Measurements from ENCODE around the gene CADM1. TPM values are rescaled to one million over a fixed set of nuclear protein-coding genes. Genes with fewer than 3 reads are reported as not detected.
A peak's percentile ranks its signal among the peaks of the same experiment; 100 is the strongest.

The CADM1 gene
- total RNA-seq, 4 donors from 2014 or later, result 89.9 to 351 (median 235) TPM

DNA sequence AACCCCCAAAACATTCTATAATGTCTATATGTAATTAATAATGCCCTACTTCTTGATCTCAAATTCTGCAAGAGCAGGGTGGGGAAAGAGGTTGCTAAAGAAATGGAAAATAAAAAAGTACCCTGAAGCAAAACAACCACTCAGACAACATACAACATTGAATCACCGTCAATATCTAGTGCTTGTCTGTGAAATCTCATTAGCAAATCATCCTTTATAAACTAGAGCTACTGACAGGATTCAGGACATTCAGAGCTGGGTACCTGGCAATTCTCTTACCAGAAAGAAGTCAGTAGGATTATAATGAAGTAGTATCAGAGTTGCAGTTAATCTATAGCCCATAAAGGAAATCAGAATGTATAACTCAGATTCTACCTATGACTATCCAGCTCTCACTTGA is 143.2 kb downstream of the CADM1 start:
- intact Hi-C loops (cut with DNase I), result no loop called here
- Histone ChIP-seq H3K36me3 (no peaks in the 10 kb centered on the region), H3K4me3 (replicated peaks in 1 of 3) (no peak overlapping the region), H3K9me3 (no peaks in the 10 kb centered on the region), H3K27ac (peak overlapping the region in 2 of 3 donors; percentile 59 to 72), H3K27me3 (no peaks in the 10 kb centered on the region), H3K4me1 (peaks cover 16 to 18% of the 10 kb centered on the region in 2 donors)
- WGBS, 2 donors, result 86 to 91% methylated on average over 1 of the region's 1 CpG
- DNase-seq, result no peak
- TF ChIP-seq, protein P1, sequence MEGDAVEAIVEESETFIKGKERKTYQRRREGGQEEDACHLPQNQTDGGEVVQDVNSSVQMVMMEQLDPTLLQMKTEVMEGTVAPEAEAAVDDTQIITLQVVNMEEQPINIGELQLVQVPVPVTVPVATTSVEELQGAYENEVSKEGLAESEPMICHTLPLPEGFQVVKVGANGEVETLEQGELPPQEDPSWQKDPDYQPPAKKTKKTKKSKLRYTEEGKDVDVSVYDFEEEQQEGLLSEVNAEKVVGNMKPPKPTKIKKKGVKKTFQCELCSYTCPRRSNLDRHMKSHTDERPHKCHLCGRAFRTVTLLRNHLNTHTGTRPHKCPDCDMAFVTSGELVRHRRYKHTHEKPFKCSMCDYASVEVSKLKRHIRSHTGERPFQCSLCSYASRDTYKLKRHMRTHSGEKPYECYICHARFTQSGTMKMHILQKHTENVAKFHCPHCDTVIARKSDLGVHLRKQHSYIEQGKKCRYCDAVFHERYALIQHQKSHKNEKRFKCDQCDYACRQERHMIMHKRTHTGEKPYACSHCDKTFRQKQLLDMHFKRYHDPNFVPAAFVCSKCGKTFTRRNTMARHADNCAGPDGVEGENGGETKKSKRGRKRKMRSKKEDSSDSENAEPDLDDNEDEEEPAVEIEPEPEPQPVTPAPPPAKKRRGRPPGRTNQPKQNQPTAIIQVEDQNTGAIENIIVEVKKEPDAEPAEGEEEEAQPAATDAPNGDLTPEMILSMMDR (IDR thresholded peaks at IDR 0.05), result no peak
- TF ChIP-seq POLR2A (IDR thresholded peaks at IDR 0.05), result no peak

DNA sequence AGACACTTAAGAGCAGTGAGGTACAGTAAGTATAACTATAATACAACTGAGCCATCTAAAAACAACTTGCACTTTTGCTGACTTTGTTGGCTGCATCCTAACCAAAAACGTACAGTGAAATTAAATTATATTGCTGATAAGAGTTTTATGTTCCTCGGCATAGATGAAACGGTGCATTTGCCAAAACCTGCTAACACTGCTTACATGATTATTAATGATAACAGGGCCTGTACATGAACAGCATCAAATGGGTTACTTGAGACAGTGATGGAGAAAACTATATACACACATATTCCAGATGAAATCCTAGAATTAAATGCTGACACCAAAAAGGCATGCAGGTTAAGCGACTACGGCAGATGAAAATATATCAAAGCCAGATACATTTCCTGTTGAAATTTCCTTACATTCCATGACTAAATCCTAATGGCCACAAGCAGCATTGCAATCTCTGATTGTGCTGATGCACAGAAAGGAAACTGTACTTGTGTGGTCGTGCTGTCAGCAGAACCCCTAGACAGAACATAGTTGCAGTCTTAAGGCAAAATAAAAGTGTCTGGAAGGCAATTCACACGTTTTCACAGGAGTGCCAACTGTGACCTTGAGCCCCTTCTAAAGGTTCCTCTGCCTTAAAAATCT is 143.9 kb downstream of the CADM1 start:
- intact Hi-C loops (cut with DNase I), result no loop called here
- 78 to 85% methylated on average over 7 of the region's 7 CpGs for WGBS, 2 donors
- TF ChIP-seq, protein P1 (IDR thresholded peaks at IDR 0.05), result no peak
- no peak for TF ChIP-seq POLR2A (IDR thresholded peaks at IDR 0.05)
- H3K4me1 ChIP-seq, result peaks cover 16 to 18% of the 10 kb centered on the region in 2 donors
- no peaks in the 10 kb centered on the region for H3K27me3 ChIP-seq
- DNase-seq, result no peak
- no peaks in the 10 kb centered on the region for H3K36me3 ChIP-seq
- no peaks in the 10 kb centered on the region for H3K9me3 ChIP-seq
- H3K27ac ChIP-seq, result no peak overlapping the region
- no peak overlapping the region for H3K4me3 ChIP-seq (replicated peaks in 1 of 3)

DNA sequence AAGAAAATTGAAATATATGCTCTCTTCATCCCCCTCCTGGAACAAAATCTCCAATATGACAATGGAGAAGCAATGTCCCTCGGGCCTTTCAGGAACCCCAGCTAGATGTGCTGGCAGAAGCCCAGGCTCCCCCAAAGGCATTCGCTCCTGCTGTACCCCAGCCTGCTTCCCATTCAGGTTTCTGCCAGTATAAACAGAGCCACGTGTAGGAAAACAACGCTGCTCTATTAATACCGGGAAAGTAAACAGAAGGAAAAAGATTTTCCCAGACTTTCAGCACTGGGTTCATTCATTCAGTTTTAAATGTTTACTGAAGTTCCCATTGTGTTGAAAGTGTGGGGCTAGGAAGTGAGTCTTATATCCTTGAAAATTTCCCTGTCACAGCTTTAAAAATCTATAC is 147.1 kb downstream of the CADM1 start:
- H3K27ac ChIP-seq, result no peak overlapping the region
- H3K36me3 ChIP-seq, result no peaks in the 10 kb centered on the region
- no peaks in the 10 kb centered on the region for H3K9me3 ChIP-seq
- peaks cover 8 to 10% of the 10 kb centered on the region in 2 donors for H3K4me1 ChIP-seq
- no peaks in the 10 kb centered on the region for H3K27me3 ChIP-seq
- DNase-seq, result no peak
- intact Hi-C loops (cut with DNase I), result no loop called here
- WGBS, 2 donors, result 22 to 31% methylated on average over 5 of the region's 5 CpGs
- H3K4me3 ChIP-seq (replicated peaks in 1 of 3), result no peak overlapping the region
- TF ChIP-seq, protein P1 (IDR thresholded peaks at IDR 0.05), result no peak
- TF ChIP-seq POLR2A (IDR thresholded peaks at IDR 0.05), result no peak

DNA sequence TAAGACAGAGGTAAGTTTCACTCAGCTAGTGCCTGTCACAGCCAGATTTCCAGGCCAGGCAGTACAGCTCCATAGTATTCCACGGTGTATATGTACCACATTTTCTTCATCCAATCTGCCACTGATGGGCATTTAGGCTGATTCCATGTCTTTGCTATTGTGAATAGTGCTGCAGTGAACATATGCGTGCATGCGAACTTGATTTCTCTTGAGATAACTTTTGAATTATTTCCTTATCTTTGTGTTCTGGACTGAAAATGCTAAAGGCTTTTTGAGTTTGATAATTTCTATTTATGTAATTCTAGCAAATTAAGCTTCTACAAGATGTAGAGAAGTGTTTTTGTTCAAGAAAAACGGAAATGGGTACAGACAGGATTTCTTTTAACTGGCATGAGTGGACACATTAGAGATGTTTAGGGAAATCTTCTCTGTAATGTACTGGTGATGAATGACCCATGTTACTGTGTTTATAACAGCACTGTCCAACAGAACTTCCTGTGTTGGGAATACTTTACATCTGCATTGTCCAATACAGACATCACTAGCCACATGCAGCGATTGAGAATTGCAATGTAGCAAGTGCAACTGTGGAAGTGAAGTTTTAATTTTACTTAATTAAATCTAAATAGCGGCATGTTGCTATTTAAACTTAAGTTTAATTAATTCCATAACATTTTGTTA is 151.3 kb downstream of the CADM1 start:
- no peaks in the 10 kb centered on the region for H3K36me3 ChIP-seq
- DNase-seq, result no peak
- intact Hi-C loops (cut with DNase I), result no loop called here
- no peak overlapping the region for H3K4me3 ChIP-seq (replicated peaks in 1 of 3)
- H3K9me3 ChIP-seq, result no peaks in the 10 kb centered on the region
- no peak overlapping the region for H3K27ac ChIP-seq
- H3K27me3 ChIP-seq, result no peaks in the 10 kb centered on the region
- TF ChIP-seq, protein P1 (IDR thresholded peaks at IDR 0.05), result no peak
- no peak for TF ChIP-seq POLR2A (IDR thresholded peaks at IDR 0.05)
- H3K4me1 ChIP-seq, result peaks cover 8 to 12% of the 10 kb centered on the region in 2 donors
- 79% methylated on average over 6 of the region's 6 CpGs for WGBS, 2 donors
